CD1c-positive myeloid dendritic cell (primary cell): Measurements from ENCODE around the gene AURKAIP1.
A peak's percentile ranks its signal among the peaks of the same experiment; 100 is the strongest.

Experiments used
- DNase-seq: peaks from one replicate; pipeline ENCODE4 v3.0.0-alpha.2; 2016; ENCODE audit errors: extremely low spot score

AURKAIP1 gene

DNA sequence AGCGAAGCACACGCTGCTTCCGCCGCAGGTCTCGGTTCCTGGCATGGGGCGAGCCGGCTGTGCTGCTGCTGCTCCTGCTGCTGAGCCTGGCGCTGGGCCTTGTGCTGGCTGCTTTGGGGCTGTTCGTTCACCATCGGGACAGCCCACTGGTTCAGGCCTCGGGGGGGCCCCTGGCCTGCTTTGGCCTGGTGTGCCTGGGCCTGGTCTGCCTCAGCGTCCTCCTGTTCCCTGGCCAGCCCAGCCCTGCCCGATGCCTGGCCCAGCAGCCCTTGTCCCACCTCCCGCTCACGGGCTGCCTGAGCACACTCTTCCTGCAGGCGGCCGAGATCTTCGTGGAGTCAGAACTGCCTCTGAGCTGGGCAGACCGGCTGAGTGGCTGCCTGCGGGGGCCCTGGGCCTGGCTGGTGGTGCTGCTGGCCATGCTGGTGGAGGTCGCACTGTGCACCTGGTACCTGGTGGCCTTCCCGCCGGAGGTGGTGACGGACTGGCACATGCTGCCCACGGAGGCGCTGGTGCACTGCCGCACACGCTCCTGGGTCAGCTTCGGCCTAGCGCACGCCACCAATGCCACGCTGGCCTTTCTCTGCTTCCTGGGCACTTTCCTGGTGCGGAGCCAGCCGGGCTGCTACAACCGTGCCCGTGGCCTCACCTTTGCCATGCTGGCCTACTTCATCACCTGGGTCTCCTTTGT is 41.3 kb downstream of the AURKAIP1 start:
- no peak for DNase-seq

DNA sequence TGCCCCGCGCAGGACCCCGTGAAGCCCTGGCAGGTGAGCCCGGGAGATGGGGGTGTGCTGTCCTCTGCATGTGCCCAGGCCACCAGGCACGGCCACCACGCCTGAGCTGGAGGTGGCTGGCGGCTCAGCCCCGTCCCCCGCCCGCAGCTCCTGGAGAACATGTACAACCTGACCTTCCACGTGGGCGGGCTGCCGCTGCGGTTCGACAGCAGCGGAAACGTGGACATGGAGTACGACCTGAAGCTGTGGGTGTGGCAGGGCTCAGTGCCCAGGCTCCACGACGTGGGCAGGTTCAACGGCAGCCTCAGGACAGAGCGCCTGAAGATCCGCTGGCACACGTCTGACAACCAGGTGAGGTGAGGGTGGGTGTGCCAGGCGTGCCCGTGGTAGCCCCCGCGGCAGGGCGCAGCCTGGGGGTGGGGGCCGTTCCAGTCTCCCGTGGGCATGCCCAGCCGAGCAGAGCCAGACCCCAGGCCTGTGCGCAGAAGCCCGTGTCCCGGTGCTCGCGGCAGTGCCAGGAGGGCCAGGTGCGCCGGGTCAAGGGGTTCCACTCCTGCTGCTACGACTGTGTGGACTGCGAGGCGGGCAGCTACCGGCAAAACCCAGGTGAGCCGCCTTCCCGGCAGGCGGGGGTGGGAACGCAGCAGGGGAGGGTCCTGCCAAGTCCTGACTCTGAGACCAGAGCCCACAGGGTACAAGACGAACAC is 42.1 kb downstream of the AURKAIP1 start:
- no peak for DNase-seq

DNA sequence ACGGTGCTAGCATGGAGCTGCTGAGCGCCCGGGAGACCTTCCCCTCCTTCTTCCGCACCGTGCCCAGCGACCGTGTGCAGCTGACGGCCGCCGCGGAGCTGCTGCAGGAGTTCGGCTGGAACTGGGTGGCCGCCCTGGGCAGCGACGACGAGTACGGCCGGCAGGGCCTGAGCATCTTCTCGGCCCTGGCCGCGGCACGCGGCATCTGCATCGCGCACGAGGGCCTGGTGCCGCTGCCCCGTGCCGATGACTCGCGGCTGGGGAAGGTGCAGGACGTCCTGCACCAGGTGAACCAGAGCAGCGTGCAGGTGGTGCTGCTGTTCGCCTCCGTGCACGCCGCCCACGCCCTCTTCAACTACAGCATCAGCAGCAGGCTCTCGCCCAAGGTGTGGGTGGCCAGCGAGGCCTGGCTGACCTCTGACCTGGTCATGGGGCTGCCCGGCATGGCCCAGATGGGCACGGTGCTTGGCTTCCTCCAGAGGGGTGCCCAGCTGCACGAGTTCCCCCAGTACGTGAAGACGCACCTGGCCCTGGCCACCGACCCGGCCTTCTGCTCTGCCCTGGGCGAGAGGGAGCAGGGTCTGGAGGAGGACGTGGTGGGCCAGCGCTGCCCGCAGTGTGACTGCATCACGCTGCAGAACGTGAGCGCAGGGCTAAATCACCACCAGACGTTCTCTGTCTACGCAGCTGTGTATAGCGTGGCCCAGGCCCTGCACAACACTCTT is 42.8 kb downstream of the AURKAIP1 start:
- DNase-seq: no peak

DNA sequence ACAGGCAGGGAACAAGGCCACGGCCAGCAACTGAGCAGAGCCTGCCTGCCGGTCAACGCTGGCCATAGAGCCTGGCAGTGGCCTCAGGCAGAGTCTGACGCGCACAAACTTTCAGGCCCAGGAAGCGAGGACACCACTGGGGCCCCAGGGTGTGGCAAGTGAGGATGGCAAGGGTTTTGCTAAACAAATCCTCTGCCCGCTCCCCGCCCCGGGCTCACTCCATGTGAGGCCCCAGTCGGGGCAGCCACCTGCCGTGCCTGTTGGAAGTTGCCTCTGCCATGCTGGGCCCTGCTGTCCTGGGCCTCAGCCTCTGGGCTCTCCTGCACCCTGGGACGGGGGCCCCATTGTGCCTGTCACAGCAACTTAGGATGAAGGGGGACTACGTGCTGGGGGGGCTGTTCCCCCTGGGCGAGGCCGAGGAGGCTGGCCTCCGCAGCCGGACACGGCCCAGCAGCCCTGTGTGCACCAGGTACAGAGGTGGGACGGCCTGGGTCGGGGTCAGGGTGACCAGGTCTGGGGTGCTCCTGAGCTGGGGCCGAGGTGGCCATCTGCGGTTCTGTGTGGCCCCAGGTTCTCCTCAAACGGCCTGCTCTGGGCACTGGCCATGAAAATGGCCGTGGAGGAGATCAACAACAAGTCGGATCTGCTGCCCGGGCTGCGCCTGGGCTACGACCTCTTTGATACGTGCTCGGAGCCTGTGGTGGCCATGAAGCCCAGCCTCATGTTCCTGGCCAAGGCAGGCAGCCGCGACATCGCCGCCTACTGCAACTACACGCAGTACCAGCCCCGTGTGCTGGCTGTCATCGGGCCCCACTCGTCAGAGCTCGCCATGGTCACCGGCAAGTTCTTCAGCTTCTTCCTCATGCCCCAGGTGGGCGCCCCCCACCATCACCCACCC is 43.7 kb downstream of the AURKAIP1 start, which contains the start of gene TAS1R3:
TSS of gene TAS1R3 (plus strand) at position 213 of the 898 bp plus-strand sequence. CDS start at position 279, 66 bp downstream.
- no peak for DNase-seq

DNA sequence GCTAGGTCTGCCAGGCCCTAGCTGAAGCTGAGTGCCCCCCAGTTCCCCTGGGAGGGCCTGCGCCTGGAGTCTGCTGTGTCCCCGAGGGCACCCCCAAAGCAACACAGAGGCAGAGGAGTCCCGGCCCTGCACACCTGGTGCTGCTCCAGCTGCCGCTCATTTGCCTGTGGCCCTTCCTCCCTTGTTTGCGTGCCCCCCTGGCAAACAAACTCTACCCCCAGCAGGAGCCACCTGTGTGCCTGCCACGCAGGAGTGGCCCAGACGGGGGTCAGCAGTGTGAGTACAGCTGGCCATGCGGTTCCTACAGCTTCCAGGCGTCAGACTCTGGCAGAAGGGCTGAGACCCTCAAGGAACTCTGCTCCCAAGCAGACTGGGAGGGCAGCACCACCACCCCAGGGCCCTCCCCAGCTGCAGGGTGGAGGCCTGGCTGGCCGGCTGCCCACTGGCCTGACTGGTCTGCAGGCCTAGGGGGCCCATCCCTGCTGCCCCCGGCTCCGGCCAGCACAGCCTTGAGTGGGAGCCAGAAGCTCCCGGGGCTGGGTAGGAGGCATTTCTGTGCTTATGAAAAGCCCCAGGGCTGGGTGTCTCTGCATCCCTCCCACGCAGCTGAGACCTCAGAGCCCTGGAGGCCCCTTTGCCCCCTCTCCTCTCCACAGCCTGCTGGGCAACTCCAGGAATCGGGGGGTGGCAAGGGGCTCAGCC is 44.5 kb downstream of the AURKAIP1 start:
- no peak for DNase-seq

DNA sequence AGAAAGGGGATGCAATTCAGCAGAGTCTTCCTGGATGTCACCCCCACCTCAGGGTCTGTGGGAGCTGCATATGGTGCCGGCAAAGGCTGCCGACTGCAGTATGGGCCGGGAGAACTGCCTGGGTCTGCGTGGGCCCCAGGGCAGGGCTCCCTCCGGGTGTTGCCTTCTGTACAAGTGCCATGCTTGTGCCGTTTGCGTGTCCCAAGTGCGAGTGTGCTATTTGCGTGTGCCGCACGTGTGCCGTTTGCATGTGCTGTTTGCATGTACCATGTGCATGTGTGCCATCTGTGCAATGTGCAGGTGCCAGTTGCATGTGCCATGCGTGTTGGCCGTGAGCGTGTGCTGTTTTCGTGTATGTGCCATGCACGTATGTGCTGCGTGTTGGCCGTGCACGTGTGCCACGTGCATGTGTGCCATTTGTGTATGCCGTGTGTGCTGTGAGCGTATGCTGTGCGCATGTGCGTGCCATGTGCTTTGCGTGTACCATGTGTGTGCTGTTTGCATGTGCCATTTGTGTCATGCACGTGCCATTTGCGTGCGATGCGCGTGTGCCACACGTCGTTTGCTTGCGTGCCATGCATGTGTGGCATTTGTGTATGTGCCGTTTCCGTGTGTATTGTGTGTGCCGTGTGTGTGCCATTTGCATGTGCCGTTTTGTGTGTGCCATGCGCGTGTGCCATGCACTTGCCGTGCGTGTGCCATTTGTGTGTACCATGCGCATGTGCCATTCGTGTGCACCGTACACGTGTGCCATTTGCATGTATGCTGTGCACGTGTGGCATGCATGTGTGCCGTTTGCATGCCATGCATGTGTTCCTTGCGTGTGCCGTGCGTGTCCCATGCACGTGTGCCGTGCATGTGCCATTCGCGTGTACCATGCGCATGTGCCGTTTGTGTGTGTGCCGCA is 45.5 kb downstream of the AURKAIP1 start:
- DNase-seq: no peak

DNA sequence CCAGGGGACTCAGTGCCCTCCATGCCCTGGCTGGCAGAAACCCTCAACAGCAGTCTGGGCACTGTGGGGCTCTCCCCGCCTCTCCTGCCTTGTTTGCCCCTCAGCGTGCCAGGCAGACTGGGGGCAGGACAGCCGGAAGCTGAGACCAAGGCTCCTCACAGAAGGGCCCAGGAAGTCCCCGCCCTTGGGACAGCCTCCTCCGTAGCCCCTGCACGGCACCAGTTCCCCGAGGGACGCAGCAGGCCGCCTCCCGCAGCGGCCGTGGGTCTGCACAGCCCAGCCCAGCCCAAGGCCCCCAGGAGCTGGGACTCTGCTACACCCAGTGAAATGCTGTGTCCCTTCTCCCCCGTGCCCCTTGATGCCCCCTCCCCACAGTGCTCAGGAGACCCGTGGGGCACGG is 46.8 kb downstream of the AURKAIP1 start:
- DNase-seq: no peak

DNA sequence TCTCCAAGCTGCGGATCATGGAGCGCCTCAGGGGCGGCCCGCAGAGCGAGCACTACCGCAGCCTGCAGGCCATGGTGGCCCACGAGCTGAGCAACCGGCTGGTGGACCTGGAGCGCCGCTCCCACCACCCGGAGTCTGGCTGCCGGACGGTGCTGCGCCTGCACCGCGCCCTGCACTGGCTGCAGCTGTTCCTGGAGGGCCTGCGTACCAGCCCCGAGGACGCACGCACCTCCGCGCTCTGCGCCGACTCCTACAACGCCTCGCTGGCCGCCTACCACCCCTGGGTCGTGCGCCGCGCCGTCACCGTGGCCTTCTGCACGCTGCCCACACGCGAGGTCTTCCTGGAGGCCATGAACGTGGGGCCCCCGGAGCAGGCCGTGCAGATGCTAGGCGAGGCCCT is 47.7 kb downstream of the AURKAIP1 start:
- no peak for DNase-seq

DNA sequence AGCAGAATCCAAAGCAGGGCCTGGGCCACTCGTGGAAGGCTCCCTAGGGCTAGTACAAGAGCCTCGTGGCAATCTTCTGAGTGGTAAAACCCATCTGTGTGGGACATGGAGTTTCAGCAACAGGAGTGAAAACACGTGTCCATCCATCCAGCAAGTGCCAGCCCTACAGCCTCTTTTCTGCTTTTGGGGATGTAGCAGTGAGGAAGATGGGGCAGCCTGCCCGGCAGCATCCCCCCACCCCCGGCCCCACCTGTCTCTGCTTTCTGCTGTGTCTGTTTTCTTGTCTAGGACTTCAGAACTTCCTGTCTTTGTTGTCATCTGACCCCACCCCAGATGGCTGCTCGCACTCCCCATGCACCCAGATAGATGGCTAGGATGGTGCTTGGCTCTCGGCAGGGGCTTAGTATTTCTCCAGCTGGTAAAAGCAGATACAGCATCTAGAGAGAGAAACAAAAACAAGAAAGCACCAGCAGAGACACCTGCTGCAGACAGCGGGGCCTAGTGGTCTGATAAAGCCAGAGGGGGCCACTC is 48.9 kb downstream of the AURKAIP1 start:
- DNase-seq: no peak

DNA sequence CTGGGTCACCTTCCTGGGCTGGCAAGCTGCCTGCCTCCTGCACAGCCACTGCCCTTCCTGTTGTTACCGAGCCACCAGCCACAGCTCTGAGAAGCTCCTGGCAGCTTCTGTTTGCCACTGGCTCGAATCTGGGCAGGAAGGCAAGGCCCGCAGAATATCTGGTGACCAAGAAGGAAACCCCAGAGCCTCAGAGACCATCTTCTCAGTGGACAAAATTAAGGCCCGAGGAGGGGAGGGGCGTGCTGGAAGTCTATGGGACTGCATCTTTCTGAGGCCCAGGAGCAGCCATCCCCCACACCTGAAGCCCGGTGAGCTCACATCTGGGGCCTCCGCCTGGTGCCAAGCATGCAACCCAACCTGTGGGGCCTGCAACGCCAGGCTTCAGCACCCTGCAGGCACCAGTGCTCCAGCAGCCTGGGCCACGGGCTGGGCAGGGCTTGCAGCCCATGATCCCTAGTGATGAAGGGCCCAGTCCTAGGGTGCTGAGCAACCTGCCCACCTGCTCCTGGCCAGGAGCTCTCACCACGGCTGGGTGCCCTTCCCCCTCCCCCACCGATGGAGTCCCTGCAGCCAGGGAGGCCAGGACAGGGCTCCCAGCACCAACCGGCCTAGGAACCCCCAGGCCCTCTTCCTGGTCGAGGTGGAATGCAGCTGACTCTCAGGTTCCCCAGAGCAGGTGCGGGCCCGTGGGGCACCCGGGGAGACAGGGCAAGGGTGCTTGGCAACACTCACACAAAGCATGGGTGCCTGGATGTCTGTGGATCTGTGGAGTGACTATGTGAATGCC is 49.5 kb downstream of the AURKAIP1 start:
- DNase-seq: no peak

DNA sequence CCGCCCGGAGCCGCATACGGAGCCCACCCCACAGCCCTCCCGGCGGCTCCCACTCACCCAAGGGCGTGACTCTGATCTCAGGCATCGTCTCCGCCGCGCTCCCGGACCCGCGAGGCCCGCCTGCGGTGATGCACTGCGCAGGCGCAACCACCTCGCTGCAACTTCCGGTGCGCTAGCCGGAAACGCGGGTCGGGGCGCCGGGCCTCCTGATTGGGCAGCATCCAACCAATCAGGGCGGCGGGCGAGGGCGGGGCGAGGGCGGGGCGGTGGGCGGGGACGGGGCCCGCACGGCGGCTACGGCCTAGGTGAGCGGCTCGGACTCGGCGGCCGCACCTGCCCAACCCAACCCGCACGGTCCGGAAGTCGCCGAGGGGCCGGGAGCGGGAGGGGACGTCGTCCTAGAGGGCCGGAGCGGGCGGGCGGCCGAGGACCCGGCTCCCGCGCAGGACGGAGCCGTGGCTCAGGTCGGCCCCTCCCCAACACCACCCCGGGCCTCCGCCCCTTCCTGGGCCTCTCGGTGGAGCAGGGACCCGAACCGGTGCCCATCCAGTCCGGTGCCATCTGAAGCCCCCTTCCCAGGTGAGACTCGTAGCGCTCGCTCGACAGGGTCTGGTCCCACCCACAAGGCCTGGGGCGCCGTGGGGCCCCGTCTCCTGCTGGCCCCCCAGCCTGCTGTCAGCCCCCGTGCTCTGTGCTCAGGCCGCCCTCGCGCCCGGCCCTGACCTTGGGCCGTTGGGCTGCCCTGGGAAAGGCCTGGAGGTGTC is 50.3 kb downstream of the AURKAIP1 start, which contains the start of the genes CPTP and INTS11:
TSS of gene CPTP (plus strand) at position 279 of the 764 bp plus-strand sequence. CDS start 2,109 bp downstream, outside the sequence.
TSS of gene INTS11 (minus strand) at position 137 of the 764 bp plus-strand sequence. CDS start at position 85, 52 bp downstream.
- peak; percentile 96 for DNase-seq

DNA sequence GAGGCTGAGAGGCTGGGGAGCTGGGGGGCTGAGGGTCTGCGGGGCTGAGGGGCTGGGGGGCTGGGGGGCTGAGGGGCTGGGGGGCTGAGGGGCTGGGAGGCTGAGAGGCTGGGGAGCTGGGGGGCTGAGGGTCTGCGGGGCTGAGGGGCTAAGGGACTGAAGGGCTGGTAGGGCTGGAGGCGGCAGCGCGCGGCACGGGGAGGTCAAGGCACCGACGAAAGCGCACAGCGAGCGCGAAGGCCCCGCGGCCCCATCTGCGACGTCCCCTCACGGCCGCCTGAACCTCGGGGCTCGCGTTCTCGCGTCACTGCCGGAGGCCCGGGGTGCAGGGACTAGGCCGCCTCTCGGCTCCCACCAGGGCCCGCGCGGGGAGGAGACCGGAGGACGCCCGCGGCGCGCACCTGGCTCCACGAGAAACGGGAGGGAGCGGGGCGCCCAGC is 50.9 kb downstream of the AURKAIP1 start:
- no peak for DNase-seq
